ENCODE measurements around the gene HLA-A.

The HLA-A gene

DNA sequence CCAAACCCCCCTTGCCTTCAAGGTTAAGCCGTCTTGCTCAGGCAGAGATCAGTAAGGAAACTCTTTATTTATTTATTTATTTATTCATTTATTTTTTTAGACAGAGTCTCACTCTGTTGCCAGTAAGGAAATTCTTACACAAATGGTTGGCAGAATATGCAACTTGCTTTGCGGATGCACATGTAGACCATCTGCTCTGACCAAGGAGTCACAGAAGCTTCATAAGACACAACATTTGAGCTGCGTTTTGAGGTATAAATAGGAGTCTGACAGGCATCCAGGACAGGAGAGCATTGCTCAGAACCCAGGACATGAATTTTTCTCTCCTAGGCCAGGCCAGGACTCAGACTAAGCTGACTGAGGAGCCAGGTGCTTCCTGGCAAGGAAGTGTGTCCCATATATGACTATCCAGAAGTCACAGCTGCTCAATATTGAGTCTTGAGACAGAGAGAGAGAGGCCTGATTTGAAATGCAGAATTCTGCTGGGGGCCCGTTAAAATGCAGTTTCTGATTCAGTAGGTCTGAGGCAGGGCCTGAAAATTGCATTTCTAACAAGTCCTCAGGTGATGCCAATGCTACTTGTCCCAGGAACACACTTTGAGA lies 43.9 kb downstream of the HLA-A start:
- Histone ChIP-seq H3K27ac (ENCODE audit: low read depth, low read length) (no peak overlapping the region), H2AFZ (ENCODE audit: low read length, unreplicated experiment) (no peak overlapping the region), H3K27me3 (ENCODE audit: insufficient read depth, low read length) (no peaks in the 10 kb centered on the region), H3K36me3 (ENCODE audit: insufficient read depth, low read length) (no peaks in the 10 kb centered on the region), H3K79me2 (ENCODE audit: control insufficient read depth, insufficient read depth, low read length, unreplicated experiment) (no peaks in the 10 kb centered on the region), H3K4me1 (ENCODE audit: control insufficient read depth, insufficient read depth, low read length, unreplicated experiment) (no peaks in the 10 kb centered on the region), H3K4me3 (ENCODE audit: low read depth, low read length) (no peak overlapping the region)

GRCh38 chr6:29989211-29989610 lies 46.9 kb downstream of the HLA-A start:
- H3K4me1 ChIP-seq (ENCODE audit: control insufficient read depth, insufficient read depth, low read length, unreplicated experiment) = peaks cover 9% of the 10 kb centered on the region
- no peaks in the 10 kb centered on the region for H3K36me3 ChIP-seq (ENCODE audit: insufficient read depth, low read length)
- no peaks in the 10 kb centered on the region for H3K27me3 ChIP-seq (ENCODE audit: insufficient read depth, low read length)
- H3K4me3 ChIP-seq (ENCODE audit: low read depth, low read length) = no peak overlapping the region
- H3K27ac ChIP-seq (ENCODE audit: low read depth, low read length) = no peak overlapping the region
- H2AFZ ChIP-seq (ENCODE audit: low read length, unreplicated experiment) = no peak overlapping the region
- H3K79me2 ChIP-seq (ENCODE audit: control insufficient read depth, insufficient read depth, low read length, unreplicated experiment) = no peaks in the 10 kb centered on the region

- Histone ChIP-seq H3K4me1 (ENCODE audit: control insufficient read depth, insufficient read depth, low read length, unreplicated experiment) (peaks cover 20% of the 10 kb centered on the region), H3K79me2 (ENCODE audit: control insufficient read depth, insufficient read depth, low read length, unreplicated experiment) (no peaks in the 10 kb centered on the region), H2AFZ (ENCODE audit: low read length, unreplicated experiment) (no peak overlapping the region), H3K36me3 (ENCODE audit: insufficient read depth, low read length) (no peaks in the 10 kb centered on the region), H3K4me3 (ENCODE audit: low read depth, low read length) (no peak overlapping the region), H3K27ac (ENCODE audit: low read depth, low read length) (no peak overlapping the region), H3K27me3 (ENCODE audit: insufficient read depth, low read length) (no peaks in the 10 kb centered on the region)
Observed at GRCh38 chr6:29990931-29991330, 48.6 kb downstream of the HLA-A start.

- Histone ChIP-seq H3K4me1 (ENCODE audit: control insufficient read depth, insufficient read depth, low read length, unreplicated experiment) (peaks cover 20% of the 10 kb centered on the region), H3K36me3 (ENCODE audit: insufficient read depth, low read length) (no peaks in the 10 kb centered on the region), H3K4me3 (ENCODE audit: low read depth, low read length) (no peak overlapping the region), H3K27ac (ENCODE audit: low read depth, low read length) (no peak overlapping the region), H3K79me2 (ENCODE audit: control insufficient read depth, insufficient read depth, low read length, unreplicated experiment) (no peaks in the 10 kb centered on the region), H3K27me3 (ENCODE audit: insufficient read depth, low read length) (peaks cover under 1% of the 10 kb centered on the region; the same call in 1 of the 2 replicates), H2AFZ (ENCODE audit: low read length, unreplicated experiment) (no peak overlapping the region)
Observed at GRCh38 chr6:29992807-29993206, 50.5 kb downstream of the HLA-A start.

- Histone ChIP-seq H3K27ac (ENCODE audit: low read depth, low read length) (no peak overlapping the region), H3K27me3 (ENCODE audit: insufficient read depth, low read length) (peaks cover 6% of the 10 kb centered on the region; the same call in 1 of the 2 replicates), H3K36me3 (ENCODE audit: insufficient read depth, low read length) (no peaks in the 10 kb centered on the region)
Observed at GRCh38 chr6:29994826-29995225, 52.5 kb downstream of the HLA-A start.

GRCh38 chr6:29995340-29995777 lies 53.0 kb downstream of the HLA-A start:
- no peak overlapping the region for H2AFZ ChIP-seq (ENCODE audit: low read length, unreplicated experiment)
- H3K79me2 ChIP-seq (ENCODE audit: control insufficient read depth, insufficient read depth, low read length, unreplicated experiment) = no peaks in the 10 kb centered on the region
- peaks cover 20% of the 10 kb centered on the region for H3K4me1 ChIP-seq (ENCODE audit: control insufficient read depth, insufficient read depth, low read length, unreplicated experiment)
- H3K4me3 ChIP-seq (ENCODE audit: low read depth, low read length) = no peak overlapping the region
- H3K27ac ChIP-seq (ENCODE audit: low read depth, low read length) = no peak overlapping the region
- H3K27me3 ChIP-seq (ENCODE audit: insufficient read depth, low read length) = peaks cover 6% of the 10 kb centered on the region; the same call in 1 of the 2 replicates
- no peaks in the 10 kb centered on the region for H3K36me3 ChIP-seq (ENCODE audit: insufficient read depth, low read length)

More at GRCh38 chr6:29994826-29995225, 52.5 kb downstream of the HLA-A start:
- Histone ChIP-seq H2AFZ (ENCODE audit: low read length, unreplicated experiment) (no peak overlapping the region), H3K4me1 (ENCODE audit: control insufficient read depth, insufficient read depth, low read length, unreplicated experiment) (peaks cover 20% of the 10 kb centered on the region), H3K4me3 (ENCODE audit: low read depth, low read length) (no peak overlapping the region), H3K79me2 (ENCODE audit: control insufficient read depth, insufficient read depth, low read length, unreplicated experiment) (no peaks in the 10 kb centered on the region)
